Activated effector memory CD4-positive, alpha-beta T cell treated with Interleukin-2 at 50 U/mL for 16 hours (primary cell): ENCODE measurements around the gene CRIP2.

Source experiments
- DNase-seq: peaks from one replicate; pipeline ENCODE4 v3.0.0-alpha.2; 2020

CRIP2 gene

DNA sequence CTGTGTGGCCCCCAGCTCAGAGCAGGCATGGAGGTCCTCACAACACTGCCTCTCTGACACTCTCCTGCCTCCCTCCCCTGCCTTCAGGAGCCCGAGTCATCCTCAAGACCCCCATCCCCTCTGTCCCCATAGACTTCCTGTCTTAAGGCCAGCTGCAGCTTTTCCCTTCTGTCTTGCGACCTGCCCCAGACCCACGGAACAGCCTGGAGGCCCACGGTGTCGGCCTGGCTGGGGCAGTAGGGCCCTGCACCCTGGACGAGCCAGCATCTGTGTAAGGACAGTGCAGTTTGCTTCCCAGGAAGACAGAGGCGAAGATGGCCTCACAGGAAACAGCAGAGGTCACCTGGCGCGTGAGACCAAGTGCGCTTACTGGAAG, 26.1 kb downstream of the CRIP2 start:
- no peak for DNase-seq

DNA sequence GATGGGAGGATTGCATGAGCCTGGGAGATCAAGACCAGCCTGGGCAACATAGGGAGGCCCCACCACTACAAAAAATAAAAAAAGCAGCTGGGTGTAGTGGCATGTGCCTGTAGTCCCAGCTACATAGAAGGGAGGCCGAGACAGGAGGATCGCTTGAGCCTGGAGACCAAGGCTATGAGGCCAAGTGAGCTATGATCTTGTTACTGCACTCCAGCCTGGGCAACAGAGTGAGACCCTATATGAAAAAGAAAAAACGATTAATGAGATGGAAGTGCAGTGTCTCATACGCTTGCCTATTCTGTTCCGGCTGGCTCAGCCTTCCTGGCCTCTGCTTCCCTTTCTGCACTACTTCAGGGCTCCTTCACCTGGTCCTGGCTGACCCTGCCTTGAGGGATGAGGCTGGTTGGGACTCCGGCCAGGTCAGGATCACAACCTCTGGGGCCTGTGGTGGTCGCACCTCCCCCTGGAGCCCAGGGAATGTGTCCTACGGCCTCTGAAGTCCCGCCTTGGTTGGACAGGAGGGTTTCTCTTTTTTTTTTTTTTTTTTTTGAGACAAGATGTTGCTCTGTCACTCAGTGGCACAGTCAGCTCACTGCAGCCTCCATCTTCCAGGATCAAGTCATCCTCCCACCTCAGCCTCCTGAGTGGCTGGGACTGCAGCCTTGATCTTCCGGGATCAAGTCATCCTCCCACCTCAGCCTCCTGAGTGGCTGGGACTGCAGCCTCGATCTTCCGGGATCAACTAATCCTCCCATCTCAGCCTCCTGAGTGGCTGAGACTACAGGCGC, 27.1 kb downstream of the CRIP2 start:
- no peak for DNase-seq

DNA sequence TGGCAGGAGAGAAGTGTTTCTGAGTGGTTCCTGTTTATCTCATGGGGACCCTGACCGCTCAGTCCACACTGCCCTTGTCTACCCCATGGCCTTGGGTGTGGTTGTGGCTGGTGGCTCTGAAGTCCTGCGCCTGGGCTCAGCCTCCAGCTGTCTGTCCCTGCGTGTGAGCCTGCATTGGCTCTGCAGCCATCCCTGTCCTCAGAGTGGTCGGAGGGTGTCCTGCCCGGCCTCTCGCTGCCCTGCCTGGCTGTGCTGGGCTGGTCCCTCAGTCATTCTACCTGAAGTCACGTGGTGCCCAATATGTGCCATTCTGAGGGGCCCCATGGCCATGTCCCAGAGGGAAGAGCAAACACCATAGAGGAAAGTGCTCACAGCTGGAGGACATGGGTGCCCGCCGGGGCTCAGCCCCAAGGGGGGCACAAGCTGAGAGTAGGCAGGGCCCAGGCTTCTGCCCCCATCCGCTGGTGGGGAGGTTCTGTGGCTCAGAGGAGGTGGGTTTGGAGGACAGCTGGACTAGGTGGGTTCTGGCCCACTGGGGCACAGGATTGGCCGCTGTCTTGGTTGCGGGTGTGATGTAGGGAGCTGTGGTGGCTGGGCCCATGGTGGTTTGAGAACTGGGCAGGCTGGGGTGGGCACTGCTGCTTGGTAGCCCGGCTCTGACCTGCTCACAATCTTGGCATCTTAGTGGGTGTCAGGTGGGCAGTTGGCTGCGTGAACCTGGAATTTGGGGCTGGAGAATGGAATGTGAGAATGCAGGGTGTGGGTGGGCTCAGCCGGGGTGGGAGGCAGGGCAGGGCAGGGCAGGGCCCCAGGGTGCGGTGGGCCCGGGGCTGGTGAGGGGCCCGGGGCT, 28.1 kb downstream of the CRIP2 start:
- no peak for DNase-seq

DNA sequence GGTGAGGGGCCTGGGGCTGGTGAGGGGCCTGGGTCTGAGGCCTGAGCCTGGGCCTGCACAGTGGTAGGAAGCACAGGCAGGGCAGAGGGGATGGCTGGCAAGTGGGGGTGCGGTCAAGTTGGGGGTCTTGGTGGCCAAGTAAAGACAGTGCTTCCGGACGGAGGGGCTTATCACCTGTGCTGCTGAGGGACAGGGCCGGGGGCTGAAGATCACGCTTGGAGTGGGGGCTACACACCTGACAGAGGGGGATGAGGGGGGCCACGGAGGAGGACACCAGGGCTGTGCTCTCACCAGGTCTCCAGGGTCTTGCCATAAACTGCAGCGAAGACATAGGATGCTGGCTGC, 28.6 kb downstream of the CRIP2 start:
- no peak for DNase-seq

DNA sequence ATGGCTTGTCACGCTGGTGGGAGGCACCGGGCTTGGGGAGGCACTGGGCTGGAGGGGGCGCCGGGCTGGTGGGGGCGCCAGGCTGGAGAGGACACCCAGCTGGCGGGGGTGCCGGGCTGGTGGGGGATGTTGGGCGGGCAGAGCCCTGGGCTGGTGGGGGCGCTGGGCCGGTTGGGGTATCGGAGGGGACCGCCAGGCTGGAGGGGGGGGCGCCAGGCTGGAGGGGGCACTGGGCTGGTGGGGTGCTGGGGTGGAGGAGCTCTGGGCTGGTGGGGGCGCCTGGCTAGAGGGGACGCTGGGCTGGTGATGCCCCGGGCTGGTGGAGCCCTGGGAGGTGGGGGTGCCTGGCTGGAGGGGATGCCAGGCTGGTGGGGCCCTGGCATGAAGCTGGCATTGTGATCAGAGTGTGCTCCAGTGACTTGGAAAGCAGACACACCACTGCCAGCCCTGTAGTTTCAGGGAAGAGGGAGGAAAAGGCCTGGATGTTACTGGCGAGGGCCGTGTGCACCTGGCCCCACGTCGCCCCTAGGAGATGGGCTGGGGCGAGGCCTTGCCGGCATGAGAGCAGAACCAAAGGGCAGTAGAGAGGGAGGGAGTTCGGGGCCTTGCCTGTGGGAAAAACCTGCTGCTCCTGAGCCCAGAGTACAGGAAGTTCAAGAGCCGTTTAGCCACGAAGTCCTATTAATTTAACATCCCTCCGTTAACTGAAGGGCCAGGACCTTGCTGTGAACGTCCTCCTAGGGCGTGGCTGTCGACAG, 29.5 kb downstream of the CRIP2 start:
- DNase-seq = no peak

DNA sequence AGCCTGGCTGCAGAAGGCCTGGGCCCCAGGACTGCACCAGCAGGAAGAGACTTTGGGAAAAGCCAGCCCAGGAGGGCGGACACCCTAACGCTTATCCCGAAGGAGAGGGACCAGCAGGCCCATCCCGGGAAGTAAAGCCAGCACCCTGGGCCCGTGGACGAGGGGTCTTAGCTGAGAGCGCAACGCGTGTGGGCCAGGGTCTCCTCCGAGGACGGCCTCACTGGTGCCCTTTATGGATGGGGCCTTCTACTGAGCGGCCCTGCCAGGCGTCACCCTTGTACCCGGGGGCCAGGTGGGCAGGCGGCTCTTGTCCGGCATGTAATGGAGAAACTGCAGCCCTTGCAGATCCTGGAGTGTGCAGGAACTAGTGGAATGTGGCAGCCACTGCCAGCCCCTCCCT, 30.5 kb downstream of the CRIP2 start:
- DNase-seq = no peak

DNA sequence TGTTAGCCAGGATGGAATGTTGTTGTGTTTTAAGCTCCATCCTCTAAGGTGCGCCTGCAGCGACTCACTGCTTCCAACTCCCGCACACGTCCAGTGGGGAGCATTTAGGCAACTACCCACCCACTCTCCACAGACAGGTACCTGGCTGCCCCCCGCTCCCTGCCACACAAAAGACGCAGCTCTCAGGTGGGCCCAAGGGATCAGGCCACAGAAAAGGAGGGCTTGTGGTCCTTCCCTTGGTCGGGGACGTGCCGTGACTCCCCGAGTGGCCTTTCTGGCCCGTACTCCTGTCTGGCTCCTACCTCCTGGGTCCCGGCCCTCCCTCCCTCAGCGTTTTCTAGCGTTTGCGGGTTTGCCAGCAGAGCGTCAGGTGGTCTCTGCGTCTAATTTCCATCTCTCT, 32.6 kb downstream of the CRIP2 start:
- no peak for DNase-seq

DNA sequence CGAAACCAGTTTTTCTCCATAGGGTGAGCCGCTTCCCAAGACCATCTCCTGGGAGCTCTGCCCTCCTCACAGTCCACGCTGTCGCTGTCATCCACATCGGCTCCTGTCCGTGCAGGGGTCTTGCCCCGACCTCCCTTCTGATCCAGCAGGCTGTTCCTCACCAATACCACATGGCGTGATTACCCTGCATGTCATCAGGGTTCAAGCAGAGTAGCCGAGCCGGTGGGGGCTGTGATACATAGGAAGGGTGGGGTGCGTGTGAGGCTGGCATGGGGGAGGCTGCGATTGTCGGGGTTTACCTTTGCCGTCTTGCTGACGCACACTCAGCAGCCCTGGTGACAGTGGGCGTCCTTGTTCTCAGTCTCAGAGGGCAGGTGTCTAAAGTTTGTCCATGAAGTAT, 33.4 kb downstream of the CRIP2 start:
- DNase-seq = no peak

DNA sequence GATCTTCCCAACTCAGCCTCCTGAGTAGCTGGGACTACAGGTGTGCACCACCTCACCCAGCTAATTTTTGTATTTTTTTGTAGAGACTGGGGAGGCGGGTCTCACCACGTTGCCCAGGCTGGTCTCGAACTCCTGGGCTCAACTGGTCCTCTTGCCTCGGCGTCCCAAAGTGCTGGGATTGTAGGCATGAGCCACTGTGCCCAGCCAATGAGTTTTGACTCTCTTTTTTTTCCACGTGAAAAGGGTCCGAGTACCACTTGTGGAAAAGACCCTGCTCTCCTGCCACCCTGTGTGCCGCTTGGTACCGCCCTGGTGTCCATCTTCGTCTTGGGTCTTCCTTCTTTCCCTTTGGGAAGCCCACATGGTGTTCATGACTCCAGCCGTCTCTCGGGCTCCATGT, 34.0 kb downstream of the CRIP2 start:
- DNase-seq = no peak

DNA sequence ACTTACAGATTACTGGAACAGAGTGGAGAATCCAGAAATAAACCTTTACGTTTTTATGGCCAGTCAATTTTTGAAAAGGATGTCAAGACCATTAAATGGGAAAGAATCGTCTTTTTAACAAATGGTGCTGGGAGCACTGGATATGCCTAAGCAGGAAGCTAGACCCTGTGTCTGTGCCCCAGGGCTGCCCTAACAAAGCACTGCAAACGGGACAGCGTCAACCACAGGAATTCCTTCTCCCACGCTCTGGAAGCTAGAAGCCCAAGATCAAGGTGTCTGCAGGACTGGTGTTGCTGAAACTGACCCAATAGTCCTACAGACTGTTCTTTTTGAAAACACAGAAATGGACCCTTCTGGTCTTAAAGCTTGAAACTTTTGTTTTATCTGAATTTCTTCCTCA, 42.5 kb downstream of the CRIP2 start:
- no peak for DNase-seq

DNA sequence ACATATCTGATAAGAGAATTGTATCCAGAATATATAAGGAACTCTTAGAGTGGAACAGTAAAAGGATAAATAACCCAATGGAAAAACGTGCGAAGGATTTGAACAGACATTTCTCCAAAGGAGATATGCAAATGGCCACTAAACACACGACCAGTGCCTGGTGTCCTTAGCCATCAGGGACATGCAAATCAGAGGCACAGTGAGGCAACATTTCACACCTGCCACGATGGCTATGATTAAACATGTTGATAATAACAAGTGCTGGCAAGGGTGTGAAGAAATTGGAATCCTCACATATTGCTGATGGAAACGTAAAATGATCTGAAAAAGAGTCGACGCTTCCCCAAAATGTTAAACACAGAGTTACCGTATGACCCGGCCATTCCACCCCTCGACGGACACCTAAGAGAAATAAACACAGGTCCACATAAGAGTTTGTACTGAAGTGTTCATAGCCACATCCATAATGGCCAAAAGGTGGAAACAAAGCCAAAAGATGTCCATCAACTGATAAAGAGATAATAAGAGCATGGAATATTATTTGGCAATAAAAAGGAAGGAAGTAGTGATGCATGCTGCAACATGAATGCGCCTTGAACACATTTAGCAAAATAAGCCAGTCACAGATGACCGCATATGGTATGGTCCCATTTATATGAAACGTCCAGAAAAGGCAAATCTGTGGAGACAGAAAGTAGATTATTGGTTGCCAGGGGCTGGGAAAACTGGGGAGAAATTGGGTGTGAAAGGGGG, 45.5 kb downstream of the CRIP2 start:
- no peak for DNase-seq

DNA sequence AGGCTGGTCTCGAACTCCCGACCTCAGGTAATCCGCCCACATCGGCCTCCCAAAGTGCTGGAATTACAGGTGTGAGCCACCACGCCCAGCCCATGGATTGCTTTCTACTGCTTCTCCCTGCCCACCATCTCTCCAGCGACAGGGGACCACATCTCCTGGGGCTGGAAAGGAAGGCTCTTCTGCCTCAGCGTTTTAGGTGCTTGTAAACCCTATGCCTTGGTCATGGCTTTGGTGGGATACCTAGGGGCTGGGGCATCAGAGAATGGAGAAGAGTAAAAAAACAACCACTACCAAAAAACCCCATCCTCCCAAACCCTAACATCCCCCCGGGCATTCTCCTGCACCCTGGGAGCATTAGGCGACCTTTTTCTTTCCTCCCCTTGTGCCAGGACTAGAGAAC, 50.7 kb downstream of the CRIP2 start:
- DNase-seq = no peak

DNA sequence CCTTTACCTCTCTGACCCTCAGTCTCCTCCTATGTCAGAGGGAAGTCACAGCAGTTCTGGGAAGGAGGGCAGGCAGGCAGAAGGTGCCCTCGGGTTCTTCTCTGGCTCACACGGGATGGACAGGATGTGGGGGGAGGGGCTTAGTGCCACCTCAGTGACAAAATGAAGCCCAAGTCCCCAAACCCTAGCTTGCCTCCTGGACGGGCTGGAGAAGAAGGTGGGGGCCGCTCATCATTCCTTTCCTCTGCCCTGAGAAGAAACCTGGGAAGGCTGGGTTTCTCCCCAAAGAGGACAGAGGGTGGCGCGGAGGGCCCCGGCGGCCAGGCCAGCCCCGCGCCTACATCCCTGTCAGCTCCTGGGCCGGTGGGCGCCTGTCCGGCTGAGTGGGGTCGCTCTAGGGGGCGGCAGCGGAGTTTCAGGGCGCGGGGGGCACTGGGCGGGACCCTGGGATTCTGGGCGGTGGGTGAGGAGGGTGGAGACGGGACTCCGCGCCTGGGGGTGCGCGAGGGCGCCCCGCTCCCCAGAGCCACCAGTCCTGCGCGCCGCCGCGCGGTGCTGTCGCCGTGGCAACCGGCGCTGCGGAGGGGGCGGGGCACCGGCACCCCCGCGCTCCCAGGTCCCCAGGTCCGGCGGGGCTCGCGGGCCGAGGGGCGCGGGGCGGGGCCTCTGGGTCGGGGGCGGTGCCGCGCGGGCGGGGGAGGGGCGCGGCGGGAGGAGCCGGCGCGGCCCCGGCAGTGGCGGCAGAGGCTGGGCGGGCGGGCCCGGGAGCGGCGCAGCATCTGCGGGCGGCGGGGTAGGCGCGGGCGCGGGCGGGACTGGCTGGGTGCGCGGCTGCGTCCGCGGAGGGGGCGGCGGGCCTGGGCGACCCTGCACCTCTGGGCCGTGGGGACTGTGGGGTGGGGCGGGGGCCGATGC, 51.5 kb downstream of the CRIP2 start, which contains the start of gene TMEM121:
Gene TMEM121, plus strand, starts transcription at position 723 of the 915 bp plus-strand sequence. CDS start 2,252 bp downstream, outside the sequence.
- DNase-seq = no peak

DNA sequence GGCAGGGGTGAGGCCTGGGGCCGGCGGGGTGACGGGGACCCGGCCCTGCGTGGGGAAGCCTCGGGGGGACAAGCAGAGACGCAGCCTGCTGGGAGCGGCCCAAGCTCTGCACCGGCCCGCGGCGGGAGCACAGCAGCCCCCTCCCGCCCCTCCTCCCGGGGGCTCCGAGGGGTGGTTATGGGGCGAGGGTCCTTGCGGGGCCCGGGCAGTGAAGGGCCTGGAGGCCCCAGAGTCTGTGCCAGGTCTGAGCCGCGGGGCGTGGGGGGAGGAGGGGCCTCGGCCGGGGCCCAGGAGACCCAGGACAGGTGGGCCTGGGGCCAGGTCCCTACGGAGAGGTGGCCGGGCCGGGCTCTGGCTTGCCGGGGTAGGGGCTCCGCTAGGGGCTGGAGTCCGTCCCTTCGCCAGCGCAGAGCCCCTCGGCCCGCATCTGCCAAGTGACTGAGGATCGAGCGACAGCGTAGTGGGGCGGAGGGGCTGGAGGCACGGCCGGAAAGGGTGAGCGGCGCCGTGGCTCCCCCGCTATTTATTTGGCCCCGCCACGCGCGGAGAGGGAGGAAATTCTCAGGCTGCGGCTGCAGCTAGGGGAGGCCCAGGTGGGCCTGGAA, 52.3 kb downstream of the CRIP2 start:
- no peak for DNase-seq

DNA sequence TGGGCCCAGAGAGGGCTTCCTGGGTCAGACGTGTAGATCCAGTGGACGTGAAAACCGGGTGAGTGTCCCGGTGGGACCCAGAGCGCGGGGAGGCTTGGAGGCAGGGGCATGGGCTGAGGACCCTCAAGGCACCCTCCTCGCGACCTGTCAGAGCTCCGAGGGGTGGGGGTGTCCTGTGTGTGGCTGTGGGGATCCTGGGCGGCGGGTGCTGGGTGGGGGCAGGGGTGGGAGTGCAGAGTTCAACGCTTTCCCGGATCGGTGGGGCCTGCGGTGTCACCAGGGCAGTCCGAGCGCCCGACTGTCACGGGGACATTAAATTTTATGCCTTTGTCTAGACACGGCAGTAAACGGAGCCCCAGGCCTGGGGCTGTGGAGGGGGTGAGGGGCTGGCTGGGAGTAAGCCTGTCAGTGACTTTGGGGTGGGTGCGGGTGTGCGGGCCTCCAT, 52.8 kb downstream of the CRIP2 start:
- DNase-seq = no peak

DNA sequence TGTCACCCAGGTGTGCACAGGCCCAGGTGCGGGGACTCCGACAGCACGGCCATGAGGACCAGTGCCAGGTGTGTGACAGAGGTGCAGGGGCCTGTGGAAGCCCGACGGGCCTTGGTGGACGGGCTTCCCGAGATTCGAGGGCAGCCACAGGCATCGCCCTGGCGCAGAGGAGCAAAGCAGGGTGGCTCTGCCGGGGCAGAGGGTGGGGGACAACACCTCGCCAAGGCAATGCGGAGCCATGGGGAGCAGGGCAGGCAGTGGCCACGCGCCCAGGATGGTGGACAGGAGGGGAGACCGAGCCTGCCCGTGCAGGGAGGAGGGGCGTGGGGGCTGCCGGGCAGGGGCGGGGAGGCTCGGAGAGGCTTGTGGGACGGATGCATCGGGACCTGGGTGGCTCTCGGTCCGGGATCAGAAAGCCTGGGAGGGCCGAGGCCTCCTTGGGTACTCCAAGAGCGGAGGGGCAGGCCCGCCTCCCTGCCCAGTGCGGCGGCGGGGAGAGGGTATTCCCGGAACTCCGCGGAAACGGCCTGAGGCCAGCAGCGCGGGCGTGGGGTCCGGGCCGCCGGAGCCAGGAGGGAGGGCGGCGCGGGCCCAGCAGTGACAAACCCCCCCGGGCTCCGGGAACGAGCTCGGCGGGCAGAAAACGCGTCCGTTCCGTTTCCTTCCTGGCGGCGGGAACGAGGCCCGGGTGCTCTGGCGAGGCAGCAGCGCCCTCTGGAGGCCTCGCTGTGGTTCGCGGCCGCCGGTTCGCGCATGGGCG, 53.4 kb downstream of the CRIP2 start:
- DNase-seq = peak; percentile 71

DNA sequence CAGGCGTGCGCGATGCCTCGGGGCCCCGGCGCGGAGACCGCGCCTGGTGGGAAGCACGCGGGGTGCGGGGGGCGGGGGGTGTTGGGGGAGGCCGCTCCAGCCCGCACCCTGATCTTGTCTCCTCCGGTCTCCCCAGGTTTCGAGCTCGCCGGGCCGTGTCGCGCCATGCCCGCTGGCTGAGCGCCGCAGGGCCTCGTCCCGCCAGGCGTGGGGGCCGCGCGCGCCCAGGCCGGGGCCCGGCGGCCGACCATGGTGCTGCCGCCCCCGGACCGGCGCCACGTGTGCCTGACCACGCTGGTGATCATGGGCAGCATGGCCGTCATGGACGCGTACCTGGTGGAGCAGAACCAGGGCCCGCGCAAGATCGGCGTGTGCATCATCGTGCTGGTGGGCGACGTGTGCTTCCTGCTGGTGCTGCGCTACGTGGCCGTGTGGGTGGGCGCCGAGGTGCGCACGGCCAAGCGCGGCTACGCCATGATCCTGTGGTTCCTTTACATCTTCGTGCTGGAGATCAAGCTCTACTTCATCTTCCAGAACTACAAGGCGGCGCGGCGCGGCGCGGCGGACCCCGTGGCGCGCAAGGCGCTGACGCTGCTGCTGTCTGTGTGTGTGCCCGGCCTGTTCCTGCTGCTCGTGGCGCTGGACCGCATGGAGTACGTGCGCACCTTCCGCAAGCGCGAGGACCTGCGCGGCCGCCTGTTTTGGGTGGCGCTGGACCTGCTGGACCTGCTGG, 54.1 kb downstream of the CRIP2 start:
- DNase-seq = no peak

DNA sequence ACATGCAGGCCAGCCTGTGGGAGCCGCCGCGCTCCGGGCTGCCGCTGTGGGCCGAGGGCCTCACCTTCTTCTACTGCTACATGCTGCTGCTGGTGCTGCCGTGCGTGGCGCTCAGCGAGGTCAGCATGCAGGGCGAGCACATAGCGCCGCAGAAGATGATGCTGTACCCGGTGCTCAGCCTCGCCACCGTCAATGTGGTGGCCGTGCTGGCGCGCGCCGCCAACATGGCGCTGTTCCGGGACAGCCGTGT, 54.6 kb downstream of the CRIP2 start:
- no peak for DNase-seq
